ENCODE data around the gene MPC1L. TPM values are rescaled to one million over a fixed set of nuclear protein-coding genes. Genes with fewer than 3 reads are reported as not detected.
"Not testable (repeated sequence)": the region's sequence is repeated elsewhere in the genome, so short reads cannot be mapped to it uniquely, and the experiment has no call there.

MPC1L gene
- total RNA-seq: not detected

- H3K27ac ChIP-seq (ENCODE audit: low read depth, low read length): no peak within 1 kb of the TSS
- H3K4me3 ChIP-seq (ENCODE audit: low read length in 3 of 3): no peak within 1 kb of the TSS
- no peaks in the 10 kb centered on the region for H3K27me3 ChIP-seq (ENCODE audit: control insufficient read depth in 3 of 3, insufficient read depth in 3 of 3, low read length in 3 of 3)
- H3K36me3 ChIP-seq (ENCODE audit: control insufficient read depth in 3 of 3, insufficient read depth in 3 of 3, low read length in 3 of 3): peaks cover under 1 to 6% (median 1%) of the 10 kb centered on the region in 3 donors
- H3K4me1 ChIP-seq (ENCODE audit: control insufficient read depth in 3 of 3, insufficient read depth in 3 of 3, low read length in 3 of 3): no peaks in the 10 kb centered on the region
- H3K9ac ChIP-seq (ENCODE audit: low read depth in 1 of 3, low read length in 3 of 3): no peak within 1 kb of the TSS
- peaks cover 0 to 6% (median 0%) of the 10 kb centered on the region in 3 donors for H3K9me3 ChIP-seq (ENCODE audit: control insufficient read depth in 3 of 3, low read length in 3 of 3)
These were observed at the start of gene MPC1L for GRCh38 chrX:40623139-40623536. Gene MPC1L (plus strand): TSS chrX:40623428. CDS start chrX:40623566, 138 bp downstream.

DNA sequence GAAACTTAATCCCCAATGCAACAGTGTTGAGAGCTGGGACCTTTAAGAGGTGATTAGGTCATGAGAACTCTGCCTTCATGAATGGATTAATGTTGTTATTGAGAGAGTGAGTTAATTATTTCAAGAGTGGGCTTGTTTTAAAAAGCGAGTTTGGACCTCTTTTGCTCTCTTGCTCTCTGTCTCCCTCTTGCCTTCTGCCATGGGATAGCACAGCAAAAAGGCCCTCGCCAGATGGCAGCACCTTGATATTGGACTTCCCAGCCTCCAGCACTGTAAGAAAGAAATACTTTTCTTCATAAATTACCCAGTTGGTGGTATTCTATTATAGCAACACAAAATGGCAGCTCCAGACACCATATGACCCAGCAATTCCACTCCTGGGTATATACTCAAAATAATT lies 49.5 kb upstream of the MPC1L start:
- H3K27ac ChIP-seq (ENCODE audit: low read depth, low read length): no peak overlapping the region
- no peaks in the 10 kb centered on the region for H3K9me3 ChIP-seq (ENCODE audit: control insufficient read depth in 3 of 3, low read length in 3 of 3)
- no peak overlapping the region for H3K9ac ChIP-seq (ENCODE audit: low read depth in 1 of 3, low read length in 3 of 3)
- H3K36me3 ChIP-seq (ENCODE audit: control insufficient read depth in 3 of 3, insufficient read depth in 3 of 3, low read length in 3 of 3): no peaks in the 10 kb centered on the region
- no peak overlapping the region for H3K4me3 ChIP-seq (ENCODE audit: low read length in 3 of 3)
- no peaks in the 10 kb centered on the region for H3K4me1 ChIP-seq (ENCODE audit: control insufficient read depth in 3 of 3, insufficient read depth in 3 of 3, low read length in 3 of 3)
- H3K27me3 ChIP-seq (ENCODE audit: control insufficient read depth in 3 of 3, insufficient read depth in 3 of 3, low read length in 3 of 3): peaks cover 0 to 5% (median 0%) of the 10 kb centered on the region in 3 donors

DNA sequence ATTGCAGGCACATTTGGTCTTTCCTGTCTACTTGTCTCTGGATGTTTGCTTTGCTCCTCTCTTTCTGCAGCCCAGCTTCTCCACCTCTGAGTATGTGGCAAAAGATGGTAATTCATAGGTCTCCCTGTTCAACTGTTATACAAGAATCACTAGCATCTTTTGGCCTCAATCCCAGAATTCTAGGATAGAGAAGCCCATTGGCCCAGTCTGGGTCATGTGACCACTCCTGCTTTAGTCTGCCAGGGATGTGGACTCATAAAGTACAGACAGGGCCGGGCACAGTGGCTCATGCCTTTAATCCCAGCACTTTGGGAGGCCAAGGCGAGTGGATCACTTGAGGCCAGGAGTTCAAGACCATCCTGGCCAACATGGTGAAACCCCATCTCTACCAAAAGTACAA lies 47.8 kb upstream of the MPC1L start:
- H3K4me3 ChIP-seq (ENCODE audit: low read length in 3 of 3); H3K4me1 ChIP-seq (ENCODE audit: control insufficient read depth in 3 of 3, insufficient read depth in 3 of 3, low read length in 3 of 3); H3K9ac ChIP-seq (ENCODE audit: low read depth in 1 of 3, low read length in 3 of 3); H3K27ac ChIP-seq (ENCODE audit: low read depth, low read length); H3K27me3 ChIP-seq (ENCODE audit: control insufficient read depth in 3 of 3, insufficient read depth in 3 of 3, low read length in 3 of 3); H3K9me3 ChIP-seq (ENCODE audit: control insufficient read depth in 3 of 3, low read length in 3 of 3); H3K36me3 ChIP-seq (ENCODE audit: control insufficient read depth in 3 of 3, insufficient read depth in 3 of 3, low read length in 3 of 3): not testable (repeated sequence)

- Histone ChIP-seq H3K27me3 (ENCODE audit: control insufficient read depth in 3 of 3, insufficient read depth in 3 of 3, low read length in 3 of 3) (no peaks in the 10 kb centered on the region), H3K27ac (ENCODE audit: low read depth, low read length) (no peak overlapping the region), H3K4me3 (ENCODE audit: low read length in 3 of 3) (no peak overlapping the region), H3K4me1 (ENCODE audit: control insufficient read depth in 3 of 3, insufficient read depth in 3 of 3, low read length in 3 of 3) (peaks cover 0 to 2% (median 0%) of the 10 kb centered on the region in 3 donors), H3K36me3 (ENCODE audit: control insufficient read depth in 3 of 3, insufficient read depth in 3 of 3, low read length in 3 of 3) (no peaks in the 10 kb centered on the region), H3K9me3 (ENCODE audit: control insufficient read depth in 3 of 3, low read length in 3 of 3) (no peaks in the 10 kb centered on the region), H3K9ac (ENCODE audit: low read depth in 1 of 3, low read length in 3 of 3) (no peak overlapping the region)
These were observed 46.9 kb upstream of the MPC1L start for GRCh38 chrX:40576291-40576690.

GRCh38 chrX:40578039-40578695 lies 45.1 kb upstream of the MPC1L start:
- H3K9ac ChIP-seq (ENCODE audit: low read depth in 1 of 3, low read length in 3 of 3): no peak overlapping the region
- peaks cover 5 to 9% (median 9%) of the 10 kb centered on the region in 3 donors for H3K4me1 ChIP-seq (ENCODE audit: control insufficient read depth in 3 of 3, insufficient read depth in 3 of 3, low read length in 3 of 3)
- no peaks in the 10 kb centered on the region for H3K36me3 ChIP-seq (ENCODE audit: control insufficient read depth in 3 of 3, insufficient read depth in 3 of 3, low read length in 3 of 3)
- no peak overlapping the region for H3K4me3 ChIP-seq (ENCODE audit: low read length in 3 of 3)
- H3K27ac ChIP-seq (ENCODE audit: low read depth, low read length): no peak overlapping the region
- H3K27me3 ChIP-seq (ENCODE audit: control insufficient read depth in 3 of 3, insufficient read depth in 3 of 3, low read length in 3 of 3): no peaks in the 10 kb centered on the region
- H3K9me3 ChIP-seq (ENCODE audit: control insufficient read depth in 3 of 3, low read length in 3 of 3): no peaks in the 10 kb centered on the region

GRCh38 chrX:40579141-40579540 lies 44.1 kb upstream of the MPC1L start:
- Histone ChIP-seq H3K4me1 (ENCODE audit: control insufficient read depth in 3 of 3, insufficient read depth in 3 of 3, low read length in 3 of 3) (peaks cover 5 to 9% (median 9%) of the 10 kb centered on the region in 3 donors), H3K9me3 (ENCODE audit: control insufficient read depth in 3 of 3, low read length in 3 of 3) (no peaks in the 10 kb centered on the region), H3K36me3 (ENCODE audit: control insufficient read depth in 3 of 3, insufficient read depth in 3 of 3, low read length in 3 of 3) (no peaks in the 10 kb centered on the region), H3K27me3 (ENCODE audit: control insufficient read depth in 3 of 3, insufficient read depth in 3 of 3, low read length in 3 of 3) (no peaks in the 10 kb centered on the region), H3K4me3 (ENCODE audit: low read length in 3 of 3) (no peak overlapping the region), H3K9ac (ENCODE audit: low read depth in 1 of 3, low read length in 3 of 3) (no peak overlapping the region), H3K27ac (ENCODE audit: low read depth, low read length) (no peak overlapping the region)

GRCh38 chrX:40579900-40580536 lies 43.2 kb upstream of the MPC1L start:
- H3K9me3 ChIP-seq (ENCODE audit: control insufficient read depth in 3 of 3, low read length in 3 of 3): no peaks in the 10 kb centered on the region
- peak overlapping the region; percentile 70 to 86 (median 82) for H3K4me3 ChIP-seq (ENCODE audit: low read length in 3 of 3)
- H3K27me3 ChIP-seq (ENCODE audit: control insufficient read depth in 3 of 3, insufficient read depth in 3 of 3, low read length in 3 of 3): no peaks in the 10 kb centered on the region
- H3K36me3 ChIP-seq (ENCODE audit: control insufficient read depth in 3 of 3, insufficient read depth in 3 of 3, low read length in 3 of 3): no peaks in the 10 kb centered on the region
- peaks cover 5 to 9% (median 9%) of the 10 kb centered on the region in 3 donors for H3K4me1 ChIP-seq (ENCODE audit: control insufficient read depth in 3 of 3, insufficient read depth in 3 of 3, low read length in 3 of 3)
- peak overlapping the region; percentile 89 for H3K27ac ChIP-seq (ENCODE audit: low read depth, low read length)
- peak overlapping the region; percentile 74 to 82 (median 80) for H3K9ac ChIP-seq (ENCODE audit: low read depth in 1 of 3, low read length in 3 of 3)

DNA sequence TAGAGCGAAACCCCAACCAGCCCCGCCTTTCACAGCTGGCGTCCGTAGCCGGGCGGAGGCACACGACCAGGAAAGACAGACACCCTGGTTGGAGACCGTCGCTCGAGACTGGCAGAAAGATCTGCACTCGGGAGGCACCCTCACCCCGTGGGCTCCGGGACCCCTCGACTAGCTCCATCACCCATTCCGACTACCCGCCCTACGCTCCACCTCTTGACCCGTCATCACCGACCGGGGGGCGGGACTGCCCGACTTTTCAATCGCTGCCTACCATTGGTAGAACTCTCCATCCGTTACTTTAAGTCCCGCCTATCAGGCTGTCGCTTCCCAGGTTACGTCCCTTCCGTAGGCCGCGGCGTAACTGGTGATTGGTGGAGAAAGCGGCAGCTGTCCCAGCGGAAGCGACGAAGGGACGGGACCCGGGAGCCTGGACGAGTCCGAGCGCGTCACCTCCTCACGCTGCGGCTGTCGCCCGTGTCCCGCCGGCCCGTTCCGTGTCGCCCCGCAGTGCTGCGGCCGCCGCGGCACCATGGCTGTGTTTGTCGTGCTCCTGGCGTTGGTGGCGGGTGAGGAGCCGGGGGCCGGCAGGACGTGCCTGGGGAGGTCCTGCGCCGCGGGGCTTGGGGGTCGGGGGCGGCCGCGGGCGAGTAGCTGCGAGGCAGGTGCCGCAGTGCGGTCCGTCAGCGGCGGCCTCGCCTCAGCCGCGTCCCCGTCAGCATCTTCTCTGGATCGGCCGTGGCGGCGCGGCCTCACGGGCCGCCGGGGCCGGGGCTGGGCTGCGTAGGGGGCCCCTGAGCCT lies 42.5 kb upstream of the MPC1L start, which contains the start of gene ATP6AP2:
TSS of gene ATP6AP2 (plus strand) at position 434 of the 799 bp plus-strand sequence. CDS start at position 530, 96 bp downstream.
- Histone ChIP-seq H3K4me1 (ENCODE audit: control insufficient read depth in 3 of 3, insufficient read depth in 3 of 3, low read length in 3 of 3) (peaks cover 5 to 9% (median 9%) of the 10 kb centered on the region in 3 donors), H3K27me3 (ENCODE audit: control insufficient read depth in 3 of 3, insufficient read depth in 3 of 3, low read length in 3 of 3) (no peaks in the 10 kb centered on the region), H3K9ac (ENCODE audit: low read depth in 1 of 3, low read length in 3 of 3) (peak within 1 kb of the TSS; percentile 80 to 83 (median 82)), H3K36me3 (ENCODE audit: control insufficient read depth in 3 of 3, insufficient read depth in 3 of 3, low read length in 3 of 3) (no peaks in the 10 kb centered on the region), H3K9me3 (ENCODE audit: control insufficient read depth in 3 of 3, low read length in 3 of 3) (no peaks in the 10 kb centered on the region), H3K4me3 (ENCODE audit: low read length in 3 of 3) (peak within 1 kb of the TSS; percentile 70 to 90 (median 86)), H3K27ac (ENCODE audit: low read depth, low read length) (peak within 1 kb of the TSS; percentile 89)

- Histone ChIP-seq H3K4me3 (ENCODE audit: low read length in 3 of 3) (peak overlapping the region; percentile 70 to 90 (median 77)), H3K36me3 (ENCODE audit: control insufficient read depth in 3 of 3, insufficient read depth in 3 of 3, low read length in 3 of 3) (no peaks in the 10 kb centered on the region), H3K27me3 (ENCODE audit: control insufficient read depth in 3 of 3, insufficient read depth in 3 of 3, low read length in 3 of 3) (no peaks in the 10 kb centered on the region), H3K27ac (ENCODE audit: low read depth, low read length) (peak overlapping the region; percentile 89), H3K9ac (ENCODE audit: low read depth in 1 of 3, low read length in 3 of 3) (peak overlapping the region; percentile 76 to 83 (median 80)), H3K4me1 (ENCODE audit: control insufficient read depth in 3 of 3, insufficient read depth in 3 of 3, low read length in 3 of 3) (peaks cover 5 to 9% (median 9%) of the 10 kb centered on the region in 3 donors), H3K9me3 (ENCODE audit: control insufficient read depth in 3 of 3, low read length in 3 of 3) (no peaks in the 10 kb centered on the region)
These were observed 41.8 kb upstream of the MPC1L start for GRCh38 chrX:40581336-40581920.

All from skeletal muscle tissue (tissue), 4 donors.